Right atrium auricular region (tissue), 2 donors: Measurements from ENCODE around the gene IFITM10. TPM values are rescaled to one million over a fixed set of nuclear protein-coding genes. Genes with fewer than 3 reads are reported as not detected.
"Not testable (repeated sequence)": the region's sequence is repeated elsewhere in the genome, so short reads cannot be mapped to it uniquely, and the experiment has no call there.

Experiments
- DNase-seq: peaks from one replicate; pipeline ENCODE4 v3.0.0-alpha.2; 2019; ENCODE audit warnings: low spot score
- H3K27ac ChIP-seq, 2 donors: fragments of 200-600 bp; sonication (generic); 1 replicate in 1 of 2; 2 replicates in 1 of 2; pipeline ENCODE4 v1.5.1; 2016 to 2019
- H3K27me3 ChIP-seq, 2 donors: fragments of 200-600 bp; sonication (generic); one replicate each; pipeline versions ENCODE4 v1.5.1 to v1.6.0; 2017 to 2019
- H3K36me3 ChIP-seq: fragments of 200-600 bp; sonication (generic); one replicate; pipeline ENCODE4 v1.5.1; 2016
- H3K4me1 ChIP-seq, 2 donors: fragments of 200-600 bp; sonication (generic); one replicate each; pipeline versions ENCODE4 v1.5.1 to v1.6.0; 2017 to 2019
- H3K4me3 ChIP-seq, 2 donors: fragments of 200-600 bp; sonication (generic); 1 replicate in 1 of 2; 2 replicates in 1 of 2; pipeline ENCODE4 v1.5.1; 2017 to 2019; ENCODE audit warnings: mild to moderate bottlenecking in 1 of 2, moderate library complexity in 1 of 2
- H3K9me3 ChIP-seq, 2 donors: fragments of 200-600 bp; sonication (generic); one replicate each; pipeline ENCODE4 v1.5.1; 2019
- CTCF ChIP-seq, 2 donors: fragments of 200-600 bp; sonication (generic); IDR thresholded peaks; one replicate each; pipeline ENCODE4 v1.5.1; 2019; ENCODE audit warnings: antibody characterized with exemption in 2 of 2
- total RNA-seq, 2 donors: library from RNA; depleted of rRNA; stranded (reverse); fragments of >200 nt; gene quantifications; one replicate each; pipeline ENCODE4 v1.1.0, GENCODE V29; 2016

IFITM10 gene
- total RNA-seq, 2 donors from 2014 or later, result 0.37 to 0.47 TPM

- no peaks in the 10 kb centered on the region for H3K9me3 ChIP-seq
- H3K27me3 ChIP-seq, result no peaks in the 10 kb centered on the region
- DNase-seq, result no peak
- no peak for TF ChIP-seq CTCF (IDR thresholded peaks at IDR 0.05)
- no peak overlapping the region for H3K27ac ChIP-seq
- no peak overlapping the region for H3K4me3 ChIP-seq
- no peaks in the 10 kb centered on the region for H3K36me3 ChIP-seq
- H3K4me1 ChIP-seq, result peaks cover 0 to 17% of the 10 kb centered on the region in 2 donors
These were observed 20.9 kb upstream of the IFITM10 start for GRCh38 chr11:1771273-1771672.

GRCh38 chr11:1770528-1770927, 20.1 kb upstream of the IFITM10 start:
- H3K4me1 ChIP-seq, result peaks cover 0 to 17% of the 10 kb centered on the region in 2 donors
- no peak for DNase-seq
- no peak overlapping the region for H3K27ac ChIP-seq
- TF ChIP-seq CTCF (IDR thresholded peaks at IDR 0.05), result no peak
- no peaks in the 10 kb centered on the region for H3K36me3 ChIP-seq
- H3K9me3 ChIP-seq, result no peaks in the 10 kb centered on the region
- no peaks in the 10 kb centered on the region for H3K27me3 ChIP-seq
- no peak overlapping the region for H3K4me3 ChIP-seq

- TF ChIP-seq CTCF (IDR thresholded peaks at IDR 0.05), result no peak
These were observed 19.7 kb upstream of the IFITM10 start for GRCh38 chr11:1770061-1770460.

GRCh38 chr11:1769304-1769936, 19.0 kb upstream of the IFITM10 start:
- not testable (repeated sequence) for DNase-seq, H3K4me3 ChIP-seq

More at GRCh38 chr11:1770061-1770460, 19.7 kb upstream of the IFITM10 start:
- Histone ChIP-seq H3K4me1 (peaks cover 0 to 17% of the 10 kb centered on the region in 2 donors), H3K27me3 (no peaks in the 10 kb centered on the region), H3K9me3 (no peaks in the 10 kb centered on the region), H3K27ac (no peak overlapping the region), H3K4me3 (no peak overlapping the region), H3K36me3 (no peaks in the 10 kb centered on the region)
- DNase-seq, result no peak

GRCh38 chr11:1768141-1768469, 17.7 kb upstream of the IFITM10 start:
- H3K27ac ChIP-seq, result no peak overlapping the region
- no peak for TF ChIP-seq CTCF (IDR thresholded peaks at IDR 0.05)
- DNase-seq, result no peak
- no peaks in the 10 kb centered on the region for H3K27me3 ChIP-seq
- H3K9me3 ChIP-seq, result no peaks in the 10 kb centered on the region
- H3K4me3 ChIP-seq, result no peak overlapping the region
- peaks cover 0 to 23% of the 10 kb centered on the region in 2 donors for H3K4me1 ChIP-seq
- no peaks in the 10 kb centered on the region for H3K36me3 ChIP-seq

More at GRCh38 chr11:1769304-1769936, 19.0 kb upstream of the IFITM10 start:
- H3K9me3 ChIP-seq, H3K27ac ChIP-seq, H3K27me3 ChIP-seq, H3K36me3 ChIP-seq: not testable (repeated sequence)
- peaks cover 0 to 19% of the 10 kb centered on the region in 2 donors for H3K4me1 ChIP-seq

- DNase-seq, result no peak
- H3K27me3 ChIP-seq, result no peaks in the 10 kb centered on the region
- H3K4me3 ChIP-seq, result no peak overlapping the region
- no peak overlapping the region for H3K27ac ChIP-seq
- no peaks in the 10 kb centered on the region for H3K9me3 ChIP-seq
- H3K36me3 ChIP-seq, result no peaks in the 10 kb centered on the region
- peaks cover 0 to 23% of the 10 kb centered on the region in 2 donors for H3K4me1 ChIP-seq
- no peak for TF ChIP-seq CTCF (IDR thresholded peaks at IDR 0.05)
These were observed 17.2 kb upstream of the IFITM10 start for GRCh38 chr11:1767399-1768140.
